WERI-Rb-1 (cell line): ENCODE measurements around the gene TNFAIP2.

ENCODE experiments used
- DNase-seq: peaks from one replicate; pipeline ENCODE4 v3.0.0-alpha.2; 2020
- H3K27ac ChIP-seq: fragments of 250-450 bp; sonication (Bioruptor Pico); 2 replicates; pipeline ENCODE4 v1.5.1; 2020; ENCODE audit warnings: mild to moderate bottlenecking, moderate library complexity
- H3K27me3 ChIP-seq: fragments of 250-450 bp; sonication (Bioruptor Pico); 2 replicates; pipeline ENCODE4 v1.5.1; 2021; ENCODE audit warnings: mild to moderate bottlenecking, low read depth, moderate library complexity; ENCODE audit not compliant: insufficient read depth, severe bottlenecking
- H3K36me3 ChIP-seq: fragments of 250-450 bp; sonication (Bioruptor Pico); 2 replicates; pipeline ENCODE4 v1.5.1; 2020; ENCODE audit warnings: mild to moderate bottlenecking, moderate library complexity
- H3K4me3 ChIP-seq: 2 replicates; pipeline ENCODE4 v1.5.1; 2011; ENCODE audit warnings: low read depth, mild to moderate bottlenecking, control low read depth, low read length
- H3K9me3 ChIP-seq: fragments of 250-450 bp; sonication (Bioruptor Pico); 2 replicates; pipeline ENCODE4 v1.5.1; 2021; ENCODE audit warnings: mild to moderate bottlenecking, moderate library complexity; ENCODE audit not compliant: severe bottlenecking
- TF ChIP-seq, protein P1 (sequence below): IDR thresholded peaks from 2 replicates; pipeline ENCODE4 v1.5.1; 2011; ENCODE audit warnings: low read depth, mild to moderate bottlenecking, control low read depth, inconsistent platforms, low read length

The TNFAIP2 gene

DNA sequence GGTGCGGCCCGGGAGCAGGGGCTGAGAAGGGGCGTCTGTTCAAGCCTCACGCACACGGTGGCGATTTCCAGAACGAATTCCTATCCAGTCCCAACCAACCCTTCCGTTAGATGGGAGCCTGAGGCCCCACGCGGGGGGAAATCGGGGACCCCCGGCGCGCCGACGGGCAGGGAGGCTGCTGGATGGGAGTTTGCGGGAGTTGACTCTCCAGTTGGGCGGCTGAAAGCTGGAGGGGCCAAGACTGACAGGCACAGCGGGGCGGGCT, 18.9 kb upstream of the TNFAIP2 start:
- H3K27me3 ChIP-seq, result peaks cover 11% of the 10 kb centered on the region
- H3K4me3 ChIP-seq, result peak overlapping the region; percentile 37
- TF ChIP-seq, protein P1, sequence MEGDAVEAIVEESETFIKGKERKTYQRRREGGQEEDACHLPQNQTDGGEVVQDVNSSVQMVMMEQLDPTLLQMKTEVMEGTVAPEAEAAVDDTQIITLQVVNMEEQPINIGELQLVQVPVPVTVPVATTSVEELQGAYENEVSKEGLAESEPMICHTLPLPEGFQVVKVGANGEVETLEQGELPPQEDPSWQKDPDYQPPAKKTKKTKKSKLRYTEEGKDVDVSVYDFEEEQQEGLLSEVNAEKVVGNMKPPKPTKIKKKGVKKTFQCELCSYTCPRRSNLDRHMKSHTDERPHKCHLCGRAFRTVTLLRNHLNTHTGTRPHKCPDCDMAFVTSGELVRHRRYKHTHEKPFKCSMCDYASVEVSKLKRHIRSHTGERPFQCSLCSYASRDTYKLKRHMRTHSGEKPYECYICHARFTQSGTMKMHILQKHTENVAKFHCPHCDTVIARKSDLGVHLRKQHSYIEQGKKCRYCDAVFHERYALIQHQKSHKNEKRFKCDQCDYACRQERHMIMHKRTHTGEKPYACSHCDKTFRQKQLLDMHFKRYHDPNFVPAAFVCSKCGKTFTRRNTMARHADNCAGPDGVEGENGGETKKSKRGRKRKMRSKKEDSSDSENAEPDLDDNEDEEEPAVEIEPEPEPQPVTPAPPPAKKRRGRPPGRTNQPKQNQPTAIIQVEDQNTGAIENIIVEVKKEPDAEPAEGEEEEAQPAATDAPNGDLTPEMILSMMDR, result no peak

DNA sequence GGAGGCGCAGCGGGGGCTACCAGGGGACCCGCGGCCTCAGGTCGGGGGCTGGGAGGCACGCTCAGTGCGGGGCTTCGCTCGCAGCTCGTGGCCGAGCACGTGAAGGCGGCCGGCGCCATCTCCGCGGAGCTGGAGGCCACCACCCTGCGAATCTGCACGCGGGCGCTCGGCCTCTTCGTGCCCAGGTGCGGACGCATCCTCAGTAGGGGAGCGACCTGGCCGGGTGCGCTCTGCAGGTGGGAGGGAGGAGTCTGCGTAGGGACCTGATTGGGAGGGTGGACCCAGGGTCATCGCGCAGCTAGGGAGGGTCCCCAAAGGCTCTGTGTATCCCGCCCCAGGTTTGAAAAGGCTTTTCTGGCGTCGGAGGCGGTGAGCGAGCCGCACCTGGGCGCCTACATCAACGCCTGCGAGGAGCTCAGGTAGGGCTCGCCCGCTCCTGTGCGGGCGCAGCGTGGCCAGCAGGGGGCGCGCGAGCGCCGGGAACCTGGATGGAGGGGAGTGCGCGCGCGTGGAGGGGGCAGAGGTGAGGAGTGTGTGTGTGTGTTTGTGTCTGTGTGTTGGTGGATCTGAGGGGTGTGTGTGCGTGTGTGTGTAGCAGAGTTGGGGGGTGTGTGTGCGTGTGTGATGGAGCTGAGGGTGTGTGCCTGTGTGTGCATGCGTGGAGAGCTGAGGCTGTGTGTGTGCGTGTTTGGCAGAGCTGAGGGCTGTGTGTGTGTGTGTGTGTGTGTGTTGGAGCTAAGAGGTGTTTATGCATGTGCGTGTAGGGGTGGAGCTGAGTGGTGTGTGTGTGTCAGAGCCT, 18.4 kb upstream of the TNFAIP2 start:
- H3K9me3 ChIP-seq, result no peaks in the 10 kb centered on the region
- H3K27me3 ChIP-seq, result peaks cover 11% of the 10 kb centered on the region
- TF ChIP-seq, protein P1, result peak; percentile 96
- no peak overlapping the region for H3K27ac ChIP-seq
- no peaks in the 10 kb centered on the region for H3K36me3 ChIP-seq
- peak overlapping the region; percentile 37 for H3K4me3 ChIP-seq
- DNase-seq, result peak; percentile 75

More for the DNA sequence above, 18.9 kb upstream of the TNFAIP2 start:
- DNase-seq, result no peak
- Histone ChIP-seq H3K27ac (no peak overlapping the region), H3K36me3 (no peaks in the 10 kb centered on the region), H3K9me3 (no peaks in the 10 kb centered on the region)

DNA sequence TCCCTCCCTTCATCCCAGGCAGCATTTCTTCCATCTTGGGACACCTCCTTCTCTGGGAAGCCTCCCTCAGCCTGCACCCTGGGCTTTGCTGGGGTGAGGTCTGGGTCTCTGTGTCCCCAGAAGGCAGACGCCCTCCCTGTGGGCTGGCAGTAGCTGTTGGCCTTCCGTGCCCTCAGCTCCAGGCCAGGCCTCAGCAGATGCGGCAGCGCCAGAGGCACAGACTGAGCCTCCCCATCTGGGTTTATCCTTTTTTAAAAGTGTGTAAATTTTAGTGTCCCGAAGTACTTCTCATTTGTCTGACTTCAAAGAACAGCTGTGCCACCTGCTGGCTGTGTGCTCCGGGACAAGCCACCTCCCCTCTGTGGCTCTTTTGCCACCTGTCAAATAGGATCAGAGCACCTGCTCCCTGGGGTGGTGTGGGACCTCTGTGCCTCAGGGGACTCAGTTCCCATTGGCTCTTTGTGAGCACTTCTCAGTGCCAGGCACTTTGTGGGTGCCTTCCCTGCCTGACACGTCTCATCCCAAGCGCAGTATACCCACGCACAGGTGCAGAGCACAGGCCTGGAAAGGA, 17.6 kb upstream of the TNFAIP2 start:
- TF ChIP-seq, protein P1, result peak; percentile 44; the same call in 1 of the 2 replicates
- peaks cover 11% of the 10 kb centered on the region for H3K27me3 ChIP-seq
- peak; percentile 69 for DNase-seq
- H3K4me3 ChIP-seq, result no peak overlapping the region
- no peaks in the 10 kb centered on the region for H3K36me3 ChIP-seq
- H3K27ac ChIP-seq, result 0 out of 2 replicates have a peak overlapping the region, but pooled peaks have one; percentile 12
- no peaks in the 10 kb centered on the region for H3K9me3 ChIP-seq

DNA sequence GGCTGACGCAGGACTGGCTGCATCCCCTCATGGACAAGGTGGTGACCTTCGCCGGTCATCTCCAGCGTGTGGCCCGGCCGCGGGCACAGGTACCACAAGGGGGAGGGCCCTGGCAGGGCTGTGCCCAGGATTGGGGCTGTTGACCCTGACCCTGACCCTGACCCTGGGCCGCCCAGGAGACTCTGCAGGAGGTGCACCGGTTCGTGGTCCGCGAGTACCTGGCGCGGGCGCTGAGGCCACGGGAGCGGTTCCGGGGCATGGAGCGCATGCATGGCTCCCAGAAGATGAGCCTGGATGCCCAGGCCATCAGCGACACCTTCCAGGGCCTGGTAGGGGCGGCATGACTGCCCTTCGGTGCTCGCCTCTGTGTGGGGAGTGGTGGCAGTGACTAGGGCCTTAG, 15.8 kb upstream of the TNFAIP2 start:
- TF ChIP-seq, protein P1, result no peak
- H3K27ac ChIP-seq, result no peak overlapping the region
- no peak overlapping the region for H3K4me3 ChIP-seq
- H3K36me3 ChIP-seq, result no peaks in the 10 kb centered on the region
- DNase-seq, result no peak
- no peaks in the 10 kb centered on the region for H3K9me3 ChIP-seq
- H3K27me3 ChIP-seq, result peaks cover 11% of the 10 kb centered on the region

DNA sequence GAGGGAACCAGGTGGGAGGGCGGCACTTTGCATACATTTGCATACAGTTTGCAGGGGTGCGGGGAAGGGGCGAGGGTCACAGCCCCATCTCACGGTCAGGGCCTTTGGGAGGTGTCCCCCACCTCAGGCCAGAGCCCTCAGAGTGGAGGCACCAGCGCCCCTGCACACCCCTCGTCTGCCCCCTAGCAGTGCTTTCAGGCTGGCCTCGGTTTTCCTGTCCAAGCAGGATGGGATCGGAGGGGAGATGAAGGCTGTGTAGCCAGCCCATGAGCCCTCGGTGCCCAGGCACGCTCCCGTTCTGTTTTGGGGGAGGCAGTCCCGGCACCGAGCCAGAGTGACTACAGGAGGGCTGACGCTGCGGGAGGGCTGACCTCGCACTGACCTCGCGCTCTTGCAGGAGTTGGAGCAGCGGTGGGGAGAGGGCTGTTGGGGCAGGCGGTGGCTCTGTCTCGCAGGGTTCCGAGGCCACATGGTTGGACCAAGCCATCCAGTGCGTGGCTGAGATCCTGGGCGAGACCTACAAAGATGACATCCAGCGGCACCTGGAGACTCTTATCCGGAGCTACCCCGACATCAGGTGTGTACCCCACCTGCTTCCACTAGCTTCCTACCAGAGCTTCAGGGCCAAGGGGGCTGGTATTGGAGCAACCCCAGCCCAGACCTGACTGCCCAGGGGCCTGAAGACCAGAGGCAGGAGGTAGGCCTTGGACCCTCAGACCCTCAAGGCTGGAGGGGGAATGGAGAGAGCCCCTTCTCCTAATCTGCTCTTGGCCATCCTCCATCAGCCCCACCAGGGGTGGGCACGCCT, 15.1 kb upstream of the TNFAIP2 start:
- Histone ChIP-seq H3K27me3 (peaks cover 11% of the 10 kb centered on the region), H3K36me3 (no peaks in the 10 kb centered on the region), H3K4me3 (no peak overlapping the region), H3K9me3 (no peaks in the 10 kb centered on the region), H3K27ac (peak overlapping the region; percentile 46)
- DNase-seq, result no peak
- TF ChIP-seq, protein P1, result no peak
